ENCODE results near the gene IL21. TPM values are rescaled to one million over a fixed set of nuclear protein-coding genes. Genes with fewer than 3 reads are reported as not detected.

IL21 gene
- total RNA-seq, 2 donors from 2014 or later = 0.50 to 1.7 TPM

DNA sequence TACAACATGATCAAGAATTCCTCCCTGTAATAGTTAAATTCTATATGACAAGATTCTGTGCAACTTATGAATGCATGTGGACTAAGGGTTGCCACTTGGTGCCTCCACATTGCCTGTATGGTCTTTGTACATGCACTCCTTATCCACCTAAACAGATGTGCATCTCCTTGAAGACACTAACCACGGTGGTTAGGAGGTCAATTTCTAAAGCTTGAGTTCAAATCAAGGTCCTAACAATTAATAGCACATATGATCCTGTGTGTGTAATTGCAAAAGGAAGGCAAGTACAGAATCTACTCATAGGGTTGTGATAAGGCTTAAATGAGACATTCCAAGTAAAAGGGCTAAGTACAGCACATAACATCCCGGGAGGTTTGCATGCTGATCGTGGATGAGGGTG lies 1.5 kb upstream of the IL21 start:
- H3K9me3 Mint-ChIP-seq = no peaks in the 10 kb centered on the region
- H3K27ac Mint-ChIP-seq = no peak overlapping the region
- ATAC-seq (no peak), DNase-seq (ENCODE audit: low spot score) (no peak)
- H3K27me3 Mint-ChIP-seq = peaks cover 9 to 12% of the 10 kb centered on the region in 2 donors
- peaks cover 0 to 6% of the 10 kb centered on the region in 2 donors for H3K4me1 Mint-ChIP-seq (ENCODE audit: low read depth in 2 of 2)
- no peak overlapping the region for H3K4me3 Mint-ChIP-seq
- no peaks in the 10 kb centered on the region for H3K36me3 Mint-ChIP-seq

- H3K27ac Mint-ChIP-seq = peak overlapping the region; percentile 17 to 61
- no peaks in the 10 kb centered on the region for H3K36me3 Mint-ChIP-seq
- H3K4me3 Mint-ChIP-seq = peak overlapping the region; percentile 68
- peaks cover 0 to 6% of the 10 kb centered on the region in 2 donors for H3K4me1 Mint-ChIP-seq (ENCODE audit: low read depth in 2 of 2)
- peak in 1 of 2 donors; percentile 55 for ATAC-seq
- no peak for DNase-seq (ENCODE audit: low spot score)
- H3K9me3 Mint-ChIP-seq = no peaks in the 10 kb centered on the region
- peaks cover 10 to 12% of the 10 kb centered on the region in 2 donors for H3K27me3 Mint-ChIP-seq
Measured at GRCh38 chr4:122619611-122620010, 1.3 kb downstream of the IL21 start.

- H3K27me3 Mint-ChIP-seq = peaks cover 2 to 12% of the 10 kb centered on the region in 2 donors
- H3K36me3 Mint-ChIP-seq = no peaks in the 10 kb centered on the region
- no peak overlapping the region for H3K27ac Mint-ChIP-seq
- no peak for ATAC-seq
- no peak for DNase-seq (ENCODE audit: low spot score)
- no peaks in the 10 kb centered on the region for H3K9me3 Mint-ChIP-seq
- H3K4me1 Mint-ChIP-seq (ENCODE audit: low read depth in 2 of 2) = peaks cover 0 to 6% of the 10 kb centered on the region in 2 donors
- H3K4me3 Mint-ChIP-seq = peak overlapping the region; percentile 34
Measured at GRCh38 chr4:122617597-122618593, 3.0 kb downstream of the IL21 start.

GRCh38 chr4:122616915-122617596 lies 3.8 kb downstream of the IL21 start:
- DNase-seq (ENCODE audit: low spot score) (no peak), ATAC-seq (no peak)
- Mint-ChIP-seq H3K4me1 (ENCODE audit: low read depth in 2 of 2) (peaks cover 0 to 6% of the 10 kb centered on the region in 2 donors), H3K9me3 (no peaks in the 10 kb centered on the region), H3K27me3 (peaks cover 2 to 12% of the 10 kb centered on the region in 2 donors), H3K36me3 (no peaks in the 10 kb centered on the region), H3K27ac (no peak overlapping the region), H3K4me3 (peak overlapping the region; percentile 34)

DNA sequence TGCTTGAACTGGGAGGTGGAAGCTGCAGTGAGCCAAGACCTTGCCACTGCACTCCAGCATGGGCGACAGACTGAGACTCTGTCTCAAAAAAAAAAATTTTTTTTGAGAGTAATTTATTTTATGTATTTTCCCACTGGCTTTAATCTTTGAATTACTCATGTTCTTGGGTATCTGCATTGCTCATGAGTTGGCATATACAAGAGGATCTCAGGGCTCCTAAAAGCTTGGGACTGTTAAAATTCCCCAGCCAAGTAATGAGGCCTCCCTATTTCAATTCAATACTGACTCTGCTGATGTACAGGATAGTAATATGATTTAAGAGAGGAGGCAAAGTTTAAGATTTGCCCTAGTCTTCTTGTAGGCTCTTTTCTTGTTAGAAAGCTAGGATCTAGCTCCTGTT lies 6.2 kb downstream of the IL21 start:
- H3K36me3 Mint-ChIP-seq = no peaks in the 10 kb centered on the region
- H3K27ac Mint-ChIP-seq = no peak overlapping the region
- H3K9me3 Mint-ChIP-seq = no peaks in the 10 kb centered on the region
- peaks cover 0 to 2% of the 10 kb centered on the region in 2 donors for H3K27me3 Mint-ChIP-seq
- H3K4me3 Mint-ChIP-seq = no peak overlapping the region
- ATAC-seq (no peak), DNase-seq (ENCODE audit: low spot score) (no peak)
- H3K4me1 Mint-ChIP-seq (ENCODE audit: low read depth in 2 of 2) = peaks cover 0 to 1% of the 10 kb centered on the region in 2 donors

GRCh38 chr4:122612540-122612939 lies 8.3 kb downstream of the IL21 start:
- ATAC-seq (no peak), DNase-seq (ENCODE audit: low spot score) (no peak)
- H3K9me3 Mint-ChIP-seq = no peaks in the 10 kb centered on the region
- H3K4me1 Mint-ChIP-seq (ENCODE audit: low read depth in 2 of 2) = no peaks in the 10 kb centered on the region
- H3K36me3 Mint-ChIP-seq = no peaks in the 10 kb centered on the region
- H3K4me3 Mint-ChIP-seq = no peak overlapping the region
- peaks cover 0 to 2% of the 10 kb centered on the region in 2 donors for H3K27me3 Mint-ChIP-seq
- no peak overlapping the region for H3K27ac Mint-ChIP-seq

- H3K27me3 Mint-ChIP-seq = peaks cover 13 to 18% of the 10 kb centered on the region in 2 donors
- no peak overlapping the region for H3K27ac Mint-ChIP-seq
Measured at GRCh38 chr4:122606364-122607043, 14.4 kb downstream of the IL21 start.

DNA sequence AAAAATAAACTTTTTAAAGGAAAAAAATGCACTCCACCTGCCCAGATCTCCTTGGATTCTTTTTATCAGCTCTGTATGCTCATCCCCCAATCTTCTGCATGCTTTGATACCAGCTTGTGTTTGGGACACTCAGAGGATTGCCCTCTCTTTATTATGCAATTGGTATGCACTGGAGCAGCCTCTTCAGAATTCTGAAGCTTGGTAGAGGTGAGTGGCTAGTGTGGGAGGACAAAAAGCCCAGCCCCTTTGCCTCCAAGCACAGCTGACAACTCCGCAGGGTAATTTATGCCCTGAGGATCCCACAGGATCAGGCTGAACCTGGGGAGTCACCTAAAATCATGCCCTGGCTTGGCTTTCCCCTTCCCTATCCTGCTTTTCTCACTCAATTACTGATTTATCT lies 16.7 kb downstream of the IL21 start:
- no peak for ATAC-seq
- DNase-seq (ENCODE audit: low spot score) = no peak
- H3K27ac Mint-ChIP-seq = no peak overlapping the region
- no peaks in the 10 kb centered on the region for H3K9me3 Mint-ChIP-seq
- H3K36me3 Mint-ChIP-seq = peaks cover 3% of the 10 kb centered on the region
- H3K4me3 Mint-ChIP-seq = no peak overlapping the region
- no peaks in the 10 kb centered on the region for H3K4me1 Mint-ChIP-seq (ENCODE audit: low read depth in 2 of 2)
- H3K27me3 Mint-ChIP-seq = peaks cover 28 to 41% of the 10 kb centered on the region in 2 donors

More at GRCh38 chr4:122606364-122607043, 14.4 kb downstream of the IL21 start:
- no peaks in the 10 kb centered on the region for H3K36me3 Mint-ChIP-seq
- no peak overlapping the region for H3K4me3 Mint-ChIP-seq
- DNase-seq (ENCODE audit: low spot score) (no peak), ATAC-seq (no peak)
- H3K9me3 Mint-ChIP-seq = no peaks in the 10 kb centered on the region
- no peaks in the 10 kb centered on the region for H3K4me1 Mint-ChIP-seq (ENCODE audit: low read depth in 2 of 2)

GRCh38 chr4:122603156-122603574 lies 17.7 kb downstream of the IL21 start:
- no peak for DNase-seq (ENCODE audit: low spot score)
- no peak for ATAC-seq
- Mint-ChIP-seq H3K4me1 (ENCODE audit: low read depth in 2 of 2) (no peaks in the 10 kb centered on the region), H3K9me3 (no peaks in the 10 kb centered on the region), H3K27ac (no peak overlapping the region), H3K27me3 (peaks cover 29 to 46% of the 10 kb centered on the region in 2 donors), H3K4me3 (no peak overlapping the region), H3K36me3 (peaks cover 4% of the 10 kb centered on the region)

DNA sequence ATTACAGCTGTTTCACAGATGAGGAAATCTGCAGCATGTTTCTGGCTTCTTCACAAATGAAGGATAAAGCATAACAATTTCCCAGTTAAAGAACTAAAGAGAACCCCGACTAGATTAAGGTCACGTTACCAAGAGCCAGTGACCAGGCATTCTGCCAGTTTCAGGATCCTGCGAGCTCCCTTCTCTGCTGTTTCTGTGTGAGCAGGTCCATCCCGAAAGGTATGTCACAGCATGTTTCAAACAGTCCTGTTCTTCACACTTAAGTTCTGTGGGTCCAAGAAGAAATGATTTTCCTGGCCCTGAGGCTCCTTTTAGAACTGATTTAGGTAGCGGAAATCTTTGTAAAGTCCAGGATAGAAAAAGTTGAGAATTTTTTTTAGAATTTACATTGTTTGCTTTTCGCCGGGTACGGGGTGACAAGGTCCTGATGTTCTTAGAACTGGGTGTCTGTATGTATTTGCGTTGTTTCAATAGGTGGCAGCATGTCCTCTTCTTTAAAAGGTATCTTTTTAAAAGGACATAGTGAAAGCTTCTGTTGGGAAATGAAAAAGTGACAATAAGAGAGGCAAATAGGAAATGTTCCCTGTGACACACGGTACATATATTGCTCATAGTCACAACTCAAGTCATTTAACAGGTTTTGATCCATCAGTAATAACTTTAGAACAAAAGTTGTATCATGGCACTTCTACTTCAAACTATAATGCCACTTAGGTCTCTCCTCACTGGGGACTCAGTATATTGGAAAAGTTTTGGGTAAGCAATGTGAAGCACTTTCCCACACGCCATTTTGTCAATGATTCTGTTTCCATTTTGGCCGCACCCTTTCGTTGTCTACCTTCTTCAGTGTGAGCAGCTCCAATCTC lies 18.4 kb downstream of the IL21 start:
- Mint-ChIP-seq H3K9me3 (no peaks in the 10 kb centered on the region), H3K36me3 (peaks cover 4% of the 10 kb centered on the region), H3K27ac (no peak overlapping the region), H3K27me3 (peaks cover 29 to 46% of the 10 kb centered on the region in 2 donors), H3K4me3 (no peak overlapping the region), H3K4me1 (ENCODE audit: low read depth in 2 of 2) (no peaks in the 10 kb centered on the region)
- ATAC-seq = peak in 1 of 2 donors; percentile 79
- DNase-seq (ENCODE audit: low spot score) = no peak

GRCh38 chr4:122591196-122591595 lies 29.7 kb downstream of the IL21 start:
- H3K4me3 Mint-ChIP-seq = no peak overlapping the region
- no peaks in the 10 kb centered on the region for H3K4me1 Mint-ChIP-seq (ENCODE audit: low read depth in 2 of 2)
- no peak overlapping the region for H3K27ac Mint-ChIP-seq
- ATAC-seq = no peak
- peaks cover 15 to 23% of the 10 kb centered on the region in 2 donors for H3K27me3 Mint-ChIP-seq
- no peak for DNase-seq (ENCODE audit: low spot score)
- H3K9me3 Mint-ChIP-seq = no peaks in the 10 kb centered on the region
- H3K36me3 Mint-ChIP-seq = no peaks in the 10 kb centered on the region

- Mint-ChIP-seq H3K4me3 (no peak overlapping the region), H3K27ac (no peak overlapping the region), H3K27me3 (peaks cover 12 to 13% of the 10 kb centered on the region in 2 donors), H3K9me3 (no peaks in the 10 kb centered on the region), H3K4me1 (ENCODE audit: low read depth in 2 of 2) (peaks cover 0 to 12% of the 10 kb centered on the region in 2 donors), H3K36me3 (no peaks in the 10 kb centered on the region)
- DNase-seq (ENCODE audit: low spot score) (no peak), ATAC-seq (no peak)
Measured at GRCh38 chr4:122588453-122589238, 32.2 kb downstream of the IL21 start.

All from natural killer cell treated with Interleukin-12 subunit alpha and Interleukin-12 subunit beta and Interleukin-15 and Interleukin-18, amount 100 ng/mL, for 72 hours (primary cell).